Endothelial cell of umbilical vein (primary cell): ENCODE results near the gene PTPN14. TPM values are rescaled to one million over a fixed set of nuclear protein-coding genes. Genes with fewer than 3 reads are reported as not detected.

ENCODE experiments used
- BruUV-seq: library from RNA; stranded (reverse); fragments of 400-500 nt; replicated peaks from 2 replicates; lab custom pipeline; 2021; lab: Mats Ljungman, UMichigan
- CTCF ChIA-PET: fragments of 300-600, 350-600 bp; sonication (Branson Sonifier 250); formaldehyde crosslinking; loops from one replicate; lab custom pipeline; 2021; ENCODE audit warnings: antibody characterized with exemption, inconsistent platforms; lab: Charles Lee
- POLR2A ChIA-PET: fragments of 300-600, 350-600 bp; sonication (Branson Sonifier 250); formaldehyde crosslinking; loops from one replicate; lab custom pipeline; 2021; ENCODE audit warnings: antibody characterized with exemption, inconsistent platforms; lab: Charles Lee
- DNase-seq: peaks from one replicate; pipeline ENCODE4 v3.0.0-alpha.2; 2011; ENCODE audit warnings: low read depth, low spot score
- FAIRE-seq: peaks from 2 replicates; lab custom pipeline; 2011; peaks lifted over from hg19 to GRCh38; lab: Jason Lieb, UNC
- H2AFZ ChIP-seq: 2 replicates; pipeline ENCODE4 v1.6.0; 2012; ENCODE audit warnings: low read depth, low read length, control low read depth, inconsistent platforms
- H3K27ac ChIP-seq: 2 replicates; pipeline ENCODE4 v1.5.1; 2011; ENCODE audit warnings: low read depth, mild to moderate bottlenecking, control low read depth, low read length, moderate library complexity; ENCODE audit not compliant: insufficient read depth
- H3K27me3 ChIP-seq, 2 experiments: 2 replicates each; pipeline versions ENCODE4 v1.6.0 to v1.6.1; 2011; ENCODE audit warnings: low read length in 2 of 2, mixed read lengths in 1 of 2; ENCODE audit not compliant: control insufficient read depth in 2 of 2, insufficient read depth in 2 of 2
- H3K36me3 ChIP-seq, 2 experiments: 2 replicates in 1 of 2; 3 replicates in 1 of 2; pipeline ENCODE4 v1.5.1; 2011; ENCODE audit warnings: low read length in 2 of 2, mild to moderate bottlenecking in 1 of 2, moderate library complexity in 1 of 2; ENCODE audit not compliant: control insufficient read depth in 2 of 2, insufficient read depth in 2 of 2; ENCODE audit errors: extremely low read depth in 1 of 2
- H3K4me1 ChIP-seq: 3 replicates; pipeline ENCODE4 v1.5.1; 2011; ENCODE audit warnings: mild to moderate bottlenecking, low read length; ENCODE audit not compliant: control insufficient read depth, insufficient read depth; ENCODE audit errors: extremely low read depth
- H3K4me2 ChIP-seq: 2 replicates; pipeline ENCODE4 v1.6.1; 2011; ENCODE audit warnings: low read length, control low read depth, mixed read lengths; ENCODE audit not compliant: insufficient read depth
- H3K4me3 ChIP-seq, 3 experiments: fragments of 200-600 bp in 1 of 3; sonication (generic), shearing (Covaris generic) in 1 of 3; replicated peaks in 1 of 3; 2 replicates each; pipeline ENCODE4 v1.5.1; 2011 to 2016; ENCODE audit warnings: control low read depth in 3 of 3, low read length in 3 of 3, mild to moderate bottlenecking in 2 of 3, inconsistent platforms in 1 of 3, low read depth in 1 of 3, moderate library complexity in 1 of 3; ENCODE audit not compliant: insufficient read depth in 1 of 3
- H3K79me2 ChIP-seq: 2 replicates; pipeline ENCODE4 v1.6.0; 2012; ENCODE audit warnings: low read length, inconsistent platforms; ENCODE audit not compliant: control insufficient read depth, insufficient read depth
- H3K9ac ChIP-seq: replicated peaks from 2 replicates; pipeline ENCODE3; 2011; ENCODE audit warnings: low read length, control low read depth; ENCODE audit not compliant: insufficient read depth; ENCODE audit errors: extremely low read depth
- H3K9me1 ChIP-seq: replicated peaks from 3 replicates; pipeline ENCODE4 v1.6.0; 2011; ENCODE audit warnings: mild to moderate bottlenecking, low read length; ENCODE audit not compliant: control insufficient read depth, insufficient read depth; ENCODE audit errors: extremely low read depth
- H3K9me3 ChIP-seq: replicated peaks from 2 replicates; pipeline ENCODE4 v1.5.1; 2012; ENCODE audit warnings: low read length, inconsistent platforms; ENCODE audit not compliant: control insufficient read depth, insufficient read depth
- H4K20me1 ChIP-seq: replicated peaks from 2 replicates; pipeline ENCODE3; 2011; ENCODE audit warnings: mild to moderate bottlenecking, low read length; ENCODE audit not compliant: control insufficient read depth, insufficient read depth; ENCODE audit errors: extremely low read depth
- EZH2 ChIP-seq: IDR thresholded peaks from 2 replicates; pipeline ENCODE4 v1.6.1; 2012; ENCODE audit warnings: borderline replicate concordance, low read depth, mild to moderate bottlenecking, moderate library complexity, low read length, inconsistent platforms; ENCODE audit not compliant: severe bottlenecking
- FOS ChIP-seq: IDR thresholded peaks from 2 replicates; pipeline ENCODE4 v1.6.1; 2011; ENCODE audit warnings: mild to moderate bottlenecking, low read length, moderate library complexity, borderline replicate concordance; ENCODE audit not compliant: insufficient read depth
- GATA2 ChIP-seq: IDR thresholded peaks from 2 replicates; pipeline ENCODE4 v1.7.0; 2011; ENCODE audit warnings: low read depth, mild to moderate bottlenecking, moderate library complexity, mixed read lengths, low read length; ENCODE audit not compliant: insufficient read length, insufficient read depth
- JUN ChIP-seq: IDR thresholded peaks from 2 replicates; pipeline ENCODE4 v1.6.1; 2011; ENCODE audit warnings: borderline replicate concordance, low read depth; ENCODE audit not compliant: insufficient read length, insufficient read depth
- MYC ChIP-seq: IDR thresholded peaks from one replicate; pipeline ENCODE4 v1.6.1; 2011; ENCODE audit warnings: mild to moderate bottlenecking, low read depth, low read length
- POLR2A ChIP-seq: IDR thresholded peaks from 2 replicates; pipeline ENCODE4 v1.6.1; 2012; ENCODE audit warnings: low read depth, mild to moderate bottlenecking, control low read depth, low read length
- POLR2AphosphoS5 ChIP-seq: IDR thresholded peaks from 2 replicates; pipeline ENCODE4 v1.6.1; 2012; ENCODE audit warnings: low read depth, mild to moderate bottlenecking, control low read depth, low read length, moderate library complexity; ENCODE audit not compliant: insufficient read depth
- dilution Hi-C: fragments of 300-500 bp; cut with MboI; formaldehyde crosslinking; loops from one replicate; pipeline ENCODE4 v1.15.0; 2019; ENCODE audit warnings: low sequenced_read_pairs; ENCODE audit not compliant: extremely low pct_ligation_motif_present
- intact Hi-C: fragments of 100-400 bp; cut with micrococcal nuclease; formaldehyde crosslinking; loops from one replicate; pipeline ENCODE4 v1.10.0; 2022
- polyA plus RNA-seq, 4 experiments: library from polyadenylated mRNA; depleted of rRNA in 3 of 4; stranded (reverse) in 3 of 4; unstranded in 1 of 4; fragments of >200 nt; gene quantifications; 2 replicates each; pipeline versions ENCODE4 v1.2.1 to v1.2.3, GENCODE V29; 2011 to 2012; ENCODE audit warnings: missing spikeins in 1 of 4
- total RNA-seq: library from RNA; stranded (reverse); gene quantifications from 2 replicates; pipeline ENCODE4 v1.2.3, GENCODE V29; 2021
- TF ChIP-seq, protein P1 (sequence below): IDR thresholded peaks from 2 replicates; pipeline ENCODE4 v1.6.1; 2011; ENCODE audit not compliant: insufficient read depth, insufficient read length
- TF ChIP-seq, protein P2 (sequence below), 2 donors: IDR thresholded peaks; 1 replicate in 1 of 2; 2 replicates in 1 of 2; pipeline ENCODE4 v1.5.1; 2011; ENCODE audit warnings: low read length in 2 of 2, mild to moderate bottlenecking in 2 of 2, moderate library complexity in 2 of 2, control low read depth in 1 of 2, inconsistent platforms in 1 of 2, low read depth in 1 of 2; ENCODE audit not compliant: insufficient read depth in 1 of 2; ENCODE audit errors: extremely low read depth in 1 of 2

The PTPN14 gene
- total and polyA plus RNA-seq, 2 donors (not counting 3 experiments of a cell fraction or from before 2014, with no cell fraction given), result 18.5 to 93.0 TPM

DNA sequence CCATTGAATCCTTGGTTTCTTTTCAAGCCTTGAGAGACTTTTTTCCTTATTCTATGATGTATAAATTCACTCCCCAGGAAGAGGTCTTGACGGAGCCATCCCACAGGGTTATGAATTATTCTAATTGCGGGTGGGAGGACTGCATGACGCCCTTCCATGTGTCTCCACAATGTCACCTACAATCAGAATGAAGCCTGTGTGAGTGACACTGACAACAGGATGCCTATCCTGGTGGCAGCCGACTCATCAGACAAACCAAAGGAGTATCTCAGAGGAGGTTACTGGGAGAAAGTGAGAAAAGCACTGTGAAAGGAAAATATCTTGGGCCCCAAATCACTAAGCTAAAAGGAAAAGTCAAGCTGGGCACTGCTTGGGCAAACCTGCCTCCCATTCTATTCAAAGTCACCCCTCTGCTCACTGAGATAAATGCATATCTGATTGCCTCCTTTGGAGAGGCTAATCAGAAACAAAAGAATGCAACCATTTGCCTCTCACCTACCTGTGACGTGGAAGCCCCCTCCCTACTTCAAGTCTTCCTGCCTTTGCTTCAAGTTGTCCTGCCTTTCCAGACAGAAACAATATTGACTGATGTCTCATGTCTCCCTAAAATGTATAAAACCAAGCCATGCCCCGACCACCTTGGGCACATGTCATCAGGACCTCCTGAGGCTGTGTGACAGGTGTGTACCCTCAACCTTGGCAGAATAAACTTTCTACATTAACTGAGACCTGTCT, 172.0 kb downstream of the PTPN14 start:
- dilution Hi-C loops, result no loop called here
- peaks cover 25 to 30% of the 10 kb centered on the region in 2 experiments for H3K36me3 ChIP-seq
- no peak overlapping the region for H2AFZ ChIP-seq
- no TSS peak for BruUV-seq
- H3K4me2 ChIP-seq, result no peak overlapping the region
- TF ChIP-seq, protein P1, sequence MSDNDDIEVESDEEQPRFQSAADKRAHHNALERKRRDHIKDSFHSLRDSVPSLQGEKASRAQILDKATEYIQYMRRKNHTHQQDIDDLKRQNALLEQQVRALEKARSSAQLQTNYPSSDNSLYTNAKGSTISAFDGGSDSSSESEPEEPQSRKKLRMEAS, result no peak
- TF ChIP-seq POLR2AphosphoS5 (no peak), EZH2 (no peak), GATA2 (no peak), MYC (no peak), JUN (no peak), FOS (no peak), POLR2A (no peak)
- TF ChIP-seq, protein P2, sequence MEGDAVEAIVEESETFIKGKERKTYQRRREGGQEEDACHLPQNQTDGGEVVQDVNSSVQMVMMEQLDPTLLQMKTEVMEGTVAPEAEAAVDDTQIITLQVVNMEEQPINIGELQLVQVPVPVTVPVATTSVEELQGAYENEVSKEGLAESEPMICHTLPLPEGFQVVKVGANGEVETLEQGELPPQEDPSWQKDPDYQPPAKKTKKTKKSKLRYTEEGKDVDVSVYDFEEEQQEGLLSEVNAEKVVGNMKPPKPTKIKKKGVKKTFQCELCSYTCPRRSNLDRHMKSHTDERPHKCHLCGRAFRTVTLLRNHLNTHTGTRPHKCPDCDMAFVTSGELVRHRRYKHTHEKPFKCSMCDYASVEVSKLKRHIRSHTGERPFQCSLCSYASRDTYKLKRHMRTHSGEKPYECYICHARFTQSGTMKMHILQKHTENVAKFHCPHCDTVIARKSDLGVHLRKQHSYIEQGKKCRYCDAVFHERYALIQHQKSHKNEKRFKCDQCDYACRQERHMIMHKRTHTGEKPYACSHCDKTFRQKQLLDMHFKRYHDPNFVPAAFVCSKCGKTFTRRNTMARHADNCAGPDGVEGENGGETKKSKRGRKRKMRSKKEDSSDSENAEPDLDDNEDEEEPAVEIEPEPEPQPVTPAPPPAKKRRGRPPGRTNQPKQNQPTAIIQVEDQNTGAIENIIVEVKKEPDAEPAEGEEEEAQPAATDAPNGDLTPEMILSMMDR (IDR thresholded peaks at IDR 0.05; ENCODE audit: extremely low read depth in 1 of 2, insufficient read depth in 1 of 2, low read depth in 1 of 2, low read length in 2 of 2), result no peak
- ChIA-PET POLR2A (no interaction called here), CTCF (interaction anchor here (1.1 to 3.4 kb wide), 3 partner anchors 26 to 205 kb away, joined by 3 to 17 read pairs (median 3); no protein-coding TSS in a partner anchor)
- H3K9ac ChIP-seq, result no peak overlapping the region
- H4K20me1 ChIP-seq, result no peaks in the 10 kb centered on the region
- no peak overlapping the region for H3K27ac ChIP-seq
- FAIRE-seq (no peak), DNase-seq (no peak)
- no peaks in the 10 kb centered on the region for H3K9me3 ChIP-seq
- intact Hi-C loops, result no loop called here
- H3K4me1 ChIP-seq, result no peaks in the 10 kb centered on the region
- H3K27me3 ChIP-seq, result no peaks in the 10 kb centered on the region
- no peak overlapping the region for H3K4me3 ChIP-seq
- H3K79me2 ChIP-seq, result peaks cover 2% of the 10 kb centered on the region
- no peaks in the 10 kb centered on the region for H3K9me1 ChIP-seq
